HG03039 (cell line): Measurements from ENCODE around the gene PRRT2.

Experiments
- ATAC-seq: cut with Tn5 transposase; IDR thresholded peaks from one replicate; pipeline ENCODE4 v1.9.1; 2021; ENCODE audit warnings: mild to moderate bottlenecking, moderate library complexity; ENCODE audit not compliant: unreplicated experiment

The PRRT2 gene

GRCh38 chr16:29811170-29811895, 660 bp upstream of the PRRT2 start:
- peak; percentile 35 for ATAC-seq

- no peak for ATAC-seq
These were observed 1.0 kb downstream of the PRRT2 start for GRCh38 chr16:29812754-29813643.

GRCh38 chr16:29813644-29814562, 1.9 kb downstream of the PRRT2 start:
- ATAC-seq, result no peak

GRCh38 chr16:29814592-29814991, 2.6 kb downstream of the PRRT2 start:
- no peak for ATAC-seq

DNA sequence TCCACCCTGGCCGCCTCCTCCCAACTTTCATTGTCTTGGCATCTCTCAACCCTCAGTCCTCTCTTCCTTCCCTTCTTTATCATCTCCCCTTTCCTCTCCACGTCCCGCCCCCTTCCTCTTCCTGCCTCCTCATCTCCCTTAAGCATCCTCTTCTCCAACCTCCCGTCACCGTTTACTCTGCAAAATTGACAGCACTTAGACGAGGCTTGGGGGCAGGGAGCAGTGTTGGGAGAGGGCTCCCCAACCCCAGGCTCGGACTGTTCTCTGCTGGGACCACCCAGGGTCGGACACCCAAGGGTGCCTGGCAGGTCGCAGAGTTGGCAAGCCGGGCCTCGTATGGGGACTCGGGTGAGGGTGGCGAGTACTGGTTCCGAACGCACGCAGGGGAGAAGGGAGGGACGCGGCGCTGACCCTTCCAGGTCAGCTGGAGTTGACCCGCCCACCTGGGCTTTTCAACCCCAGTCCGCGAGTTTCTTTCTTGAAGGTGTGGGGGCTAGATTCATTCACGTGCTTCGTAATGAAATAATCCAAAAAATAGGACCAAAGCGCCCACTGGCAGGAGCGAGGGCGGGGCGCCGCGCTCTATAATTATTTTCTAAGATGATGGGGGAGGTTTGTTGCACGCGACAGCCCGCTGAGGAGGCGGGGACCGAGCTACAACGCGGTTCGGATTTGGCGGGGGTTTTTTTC, 3.2 kb downstream of the PRRT2 start:
- ATAC-seq, result no peak

DNA sequence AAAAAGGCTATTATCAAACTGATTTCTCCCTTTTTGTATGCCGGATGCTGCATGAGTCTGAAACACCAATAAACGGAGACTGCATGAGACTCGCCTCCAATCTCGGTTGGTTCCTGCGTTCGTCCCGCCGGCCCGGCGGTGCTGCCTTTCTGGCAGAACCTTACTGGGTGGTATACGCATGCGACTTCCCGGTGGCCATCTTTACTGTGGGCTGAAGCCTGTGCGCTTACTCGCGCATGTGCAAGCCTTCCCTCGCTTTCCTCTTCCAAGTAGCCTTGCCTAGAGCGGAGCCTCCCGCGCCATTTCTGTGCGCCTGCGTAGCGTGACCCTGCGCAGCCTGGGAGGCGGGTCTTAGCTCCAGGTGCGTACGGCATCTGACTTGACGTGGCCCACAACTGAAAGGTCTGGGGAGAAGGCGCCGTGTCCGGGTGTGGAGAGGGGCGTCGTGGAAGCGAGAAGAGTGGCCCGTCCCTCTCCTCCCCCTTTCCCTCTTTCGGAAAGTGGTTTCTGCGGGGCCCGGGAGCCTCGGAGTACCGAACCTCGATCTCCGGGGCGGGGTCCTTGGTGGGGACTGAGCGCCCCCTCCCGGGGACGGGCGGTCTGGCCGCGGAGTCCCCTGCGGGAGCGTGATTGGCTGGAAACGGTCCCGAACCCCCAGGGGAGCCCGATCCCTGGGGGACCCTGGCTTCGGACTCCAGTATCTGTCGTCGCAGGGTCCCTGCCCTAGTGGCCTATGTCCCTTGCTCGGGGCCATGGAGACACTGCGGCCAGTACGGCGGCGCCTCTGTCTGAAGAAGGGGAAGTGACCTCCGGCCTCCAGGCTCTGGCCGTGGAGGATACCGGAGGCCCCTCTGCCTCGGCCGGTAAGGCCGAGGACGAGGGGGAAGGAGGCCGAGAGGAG, 4.0 kb downstream of the PRRT2 start, which contains the start of gene PAGR1:
Gene PAGR1 (plus strand): TSS at position 360 of the 901 bp plus-strand sequence. CDS start 374 bp downstream, at position 734.
- peak; percentile 45 for ATAC-seq

GRCh38 chr16:29816694-29817441, 4.9 kb downstream of the PRRT2 start:
- peak; percentile 15 for ATAC-seq

- ATAC-seq, result no peak
These were observed 6.1 kb downstream of the PRRT2 start for GRCh38 chr16:29818082-29818481.

DNA sequence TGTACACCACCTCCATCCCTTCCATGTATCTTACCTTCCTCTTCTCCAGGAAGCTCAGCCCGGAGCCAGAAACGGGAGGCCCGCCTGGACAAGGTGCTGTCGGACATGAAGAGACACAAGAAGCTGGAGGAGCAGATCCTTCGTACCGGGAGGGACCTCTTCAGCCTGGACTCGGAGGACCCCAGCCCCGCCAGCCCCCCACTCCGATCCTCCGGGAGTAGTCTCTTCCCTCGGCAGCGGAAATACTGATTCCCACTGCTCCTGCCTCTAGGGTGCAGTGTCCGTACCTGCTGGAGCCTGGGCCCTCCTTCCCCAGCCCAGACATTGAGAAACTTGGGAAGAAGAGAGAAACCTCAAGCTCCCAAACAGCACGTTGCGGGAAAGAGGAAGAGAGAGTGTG, 7.5 kb downstream of the PRRT2 start:
- ATAC-seq, result no peak

DNA sequence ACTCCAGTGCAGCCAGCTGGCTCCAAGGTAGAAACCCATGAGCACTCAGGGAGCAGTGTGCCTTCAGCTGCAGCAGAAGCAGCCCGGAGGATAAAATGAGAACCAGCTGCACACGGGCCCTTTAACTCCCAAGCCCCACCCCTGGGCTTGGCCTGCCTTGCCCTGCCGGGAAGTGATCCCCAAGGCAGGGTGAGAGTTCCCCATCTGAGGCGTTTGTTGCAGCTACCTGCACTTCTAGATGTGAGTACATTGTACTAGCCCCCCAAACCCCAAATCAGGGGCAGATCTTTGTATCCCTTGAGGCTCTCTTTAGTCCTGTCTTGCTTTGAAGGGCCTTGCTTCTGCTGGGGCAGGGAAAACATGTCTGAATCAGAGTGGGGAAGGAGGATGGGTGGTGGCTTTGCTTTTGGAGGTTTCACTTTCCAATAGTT, 8.3 kb downstream of the PRRT2 start, which contains the start of gene MVP:
Gene MVP (plus strand): TSS at position 192 of the 431 bp plus-strand sequence. CDS start 10,088 bp downstream, outside the sequence.
- no peak for ATAC-seq

- ATAC-seq, result no peak
These were observed 9.0 kb downstream of the PRRT2 start for GRCh38 chr16:29820730-29821642.

- no peak for ATAC-seq
These were observed 9.7 kb downstream of the PRRT2 start for GRCh38 chr16:29821643-29822115.

GRCh38 chr16:29824589-29825144, 12.7 kb downstream of the PRRT2 start:
- ATAC-seq, result no peak

- no peak for ATAC-seq
These were observed 13.4 kb downstream of the PRRT2 start for GRCh38 chr16:29825145-29826044.

- ATAC-seq, result no peak
These were observed 14.3 kb downstream of the PRRT2 start for GRCh38 chr16:29826342-29826695.

DNA sequence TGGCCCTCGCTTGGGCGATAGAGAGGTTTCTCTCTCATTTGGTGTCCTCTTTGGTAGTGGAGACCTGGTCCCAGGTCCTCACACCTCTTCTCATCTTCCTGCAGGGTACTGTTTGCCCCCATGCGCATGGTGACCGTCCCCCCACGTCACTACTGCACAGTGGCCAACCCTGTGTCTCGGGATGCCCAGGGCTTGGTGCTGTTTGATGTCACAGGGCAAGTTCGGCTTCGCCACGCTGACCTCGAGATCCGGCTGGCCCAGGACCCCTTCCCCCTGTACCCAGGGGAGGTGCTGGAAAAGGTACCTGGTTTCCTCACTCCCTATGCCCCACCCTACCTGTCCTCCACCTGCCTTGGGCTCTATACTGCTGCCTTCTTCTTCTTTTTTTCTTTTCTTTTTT, 18.8 kb downstream of the PRRT2 start:
- no peak for ATAC-seq
